Fibroblast of skin of left biceps (primary cell): ENCODE results near the gene ASTN1.

Experiments
- DNase-seq, 2 experiments: peaks; one replicate each; pipeline ENCODE4 v3.0.0-alpha.2; 2013; ENCODE audit warnings: low read depth in 2 of 2

Gene ASTN1

DNA sequence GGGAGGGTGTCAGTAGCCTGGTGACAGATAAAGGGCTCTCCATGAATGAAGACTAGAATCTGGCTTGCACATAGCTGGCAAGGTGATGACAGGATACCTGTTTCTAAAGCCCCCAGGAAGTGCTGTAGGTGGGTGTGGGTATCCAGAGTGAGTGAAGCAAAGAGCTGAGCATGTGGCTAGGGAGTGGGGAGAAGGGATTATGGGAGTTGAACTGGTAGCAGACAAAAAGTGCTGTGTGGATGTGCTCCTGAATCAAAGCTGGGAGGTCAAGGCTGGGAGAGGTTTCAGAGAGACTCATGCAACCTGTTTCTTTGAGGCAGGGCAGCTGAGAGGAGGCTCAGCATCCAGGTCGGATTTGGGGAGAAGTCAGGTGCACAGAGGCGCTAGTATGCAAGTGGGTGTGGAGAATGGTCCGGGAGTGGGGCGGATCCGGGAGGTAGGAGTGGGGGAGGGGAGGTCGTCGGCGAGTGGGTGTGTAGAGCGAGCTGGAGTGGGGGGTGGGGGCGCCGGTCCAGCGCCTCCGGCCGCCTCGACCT is 600 bp downstream of the ASTN1 start:
- no peak for DNase-seq

DNA sequence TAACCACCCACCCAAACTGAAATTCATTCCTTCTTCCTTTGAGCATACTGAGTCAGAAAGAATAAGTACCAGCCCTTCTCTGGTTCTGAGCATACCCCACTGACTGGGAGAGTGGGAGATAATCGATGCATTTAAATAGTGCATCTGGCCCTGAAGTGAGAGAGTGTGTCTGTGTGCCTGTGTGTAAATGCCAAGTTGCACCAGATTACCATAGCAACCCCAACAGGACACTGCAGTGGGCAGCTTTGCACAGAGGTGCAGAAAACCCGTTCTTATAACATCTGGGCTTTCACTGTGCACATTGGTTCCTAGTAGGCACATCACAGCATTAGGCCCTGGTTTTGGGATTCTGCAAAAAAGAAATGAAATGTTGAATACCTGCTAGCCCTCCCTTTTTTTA is 2.3 kb downstream of the ASTN1 start:
- no peak for DNase-seq

- no peak for DNase-seq
Observed at GRCh38 chr1:177146499-177146898, 18.0 kb downstream of the ASTN1 start.

GRCh38 chr1:177145106-177146070 is 19.1 kb downstream of the ASTN1 start:
- no peak for DNase-seq

GRCh38 chr1:177142791-177143271 is 21.7 kb downstream of the ASTN1 start:
- no peak for DNase-seq

- DNase-seq = no peak
Observed at GRCh38 chr1:177142010-177142409, 22.5 kb downstream of the ASTN1 start.

GRCh38 chr1:177138347-177138746 is 26.2 kb downstream of the ASTN1 start:
- no peak for DNase-seq

GRCh38 chr1:177137814-177138213 is 26.7 kb downstream of the ASTN1 start:
- no peak for DNase-seq

DNA sequence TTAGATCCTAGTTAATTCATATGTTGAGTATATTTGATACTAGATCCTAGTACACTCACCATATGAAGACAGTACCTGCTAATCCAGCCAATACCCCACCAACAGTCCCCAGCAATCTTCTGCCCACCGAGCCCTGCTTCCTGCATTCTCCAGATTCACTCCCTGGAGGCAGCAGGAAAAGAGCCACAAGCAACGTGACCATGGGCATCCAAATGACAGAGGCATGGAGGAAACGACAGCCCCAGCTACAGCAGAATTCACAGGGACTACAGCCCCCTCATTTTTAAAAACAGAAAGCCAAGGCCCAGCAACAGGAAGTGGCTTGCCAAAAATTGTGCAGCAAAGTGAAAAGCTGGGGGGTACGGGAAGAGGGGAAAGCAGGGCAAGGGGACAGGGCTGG is 29.3 kb downstream of the ASTN1 start:
- DNase-seq = no peak

- no peak for DNase-seq
Observed at GRCh38 chr1:177133977-177134538, 30.5 kb downstream of the ASTN1 start.

- DNase-seq = no peak
Observed at GRCh38 chr1:177132141-177132540, 32.4 kb downstream of the ASTN1 start.

- no peak for DNase-seq
Observed at GRCh38 chr1:177131723-177132122, 32.8 kb downstream of the ASTN1 start.

- DNase-seq = no peak
Observed at GRCh38 chr1:177130451-177130945, 34.0 kb downstream of the ASTN1 start.

GRCh38 chr1:177128665-177129281 is 35.7 kb downstream of the ASTN1 start:
- DNase-seq = no peak

DNA sequence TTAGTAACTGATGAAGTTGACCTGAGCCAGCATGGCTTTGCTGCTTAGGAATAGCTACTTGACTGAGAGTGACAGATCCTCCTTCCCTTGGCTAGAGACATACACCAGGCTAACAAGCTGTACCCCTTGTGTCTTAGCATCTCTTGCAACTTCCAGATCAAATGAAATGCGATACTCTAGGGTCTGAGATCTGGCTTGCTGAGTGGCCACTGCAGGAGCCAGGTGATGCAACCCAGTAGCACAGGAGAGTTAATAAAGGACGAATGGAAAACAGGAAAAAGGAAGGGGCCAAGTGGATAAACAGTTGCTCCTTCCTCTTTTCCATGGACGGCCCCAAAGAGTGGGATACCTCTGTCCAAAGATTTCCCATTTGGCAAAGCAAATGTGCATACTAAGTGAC is 38.2 kb downstream of the ASTN1 start:
- no peak for DNase-seq

GRCh38 chr1:177124577-177125278 is 39.8 kb downstream of the ASTN1 start:
- DNase-seq = no peak

DNA sequence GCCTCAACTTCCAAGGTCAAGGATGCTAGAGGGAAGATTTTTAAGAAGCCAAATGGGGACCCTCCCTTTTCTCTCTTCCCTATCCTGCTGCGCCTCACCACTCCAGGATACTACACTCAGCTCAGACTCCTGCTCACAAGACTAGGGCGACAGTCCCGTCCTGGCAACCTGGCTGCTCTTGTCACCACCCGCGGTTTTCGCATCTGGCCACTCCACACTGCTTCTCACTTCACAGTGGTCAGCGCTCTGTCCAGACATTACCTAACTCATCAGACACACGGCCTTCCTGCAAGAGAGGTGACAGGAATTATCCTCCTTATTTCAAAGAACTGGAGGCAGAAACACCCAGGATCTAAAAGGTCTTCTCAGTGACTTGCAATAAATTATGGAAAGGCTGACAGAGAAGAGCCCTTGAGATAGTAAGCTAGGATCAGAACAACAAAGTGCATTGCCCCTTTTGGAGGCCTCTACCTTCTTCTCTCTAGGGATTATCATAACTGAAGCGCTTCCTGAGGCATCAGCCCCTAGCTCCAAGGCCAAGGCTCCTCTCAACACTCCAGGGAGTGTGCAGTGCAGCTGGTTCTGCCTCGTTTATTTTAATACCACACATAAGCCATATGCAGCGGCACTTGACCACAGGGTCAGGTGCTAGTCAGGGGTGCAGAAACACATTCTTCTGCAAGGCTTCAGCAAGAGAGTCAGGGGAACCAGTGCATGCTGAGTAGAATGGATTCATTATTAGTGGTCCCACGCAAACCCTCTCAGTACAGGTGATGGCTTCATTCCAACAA is 41.9 kb downstream of the ASTN1 start:
- DNase-seq = no peak

- no peak for DNase-seq
Observed at GRCh38 chr1:177119311-177119710, 45.2 kb downstream of the ASTN1 start.

- no peak for DNase-seq
Observed at GRCh38 chr1:177118901-177119300, 45.6 kb downstream of the ASTN1 start.

DNA sequence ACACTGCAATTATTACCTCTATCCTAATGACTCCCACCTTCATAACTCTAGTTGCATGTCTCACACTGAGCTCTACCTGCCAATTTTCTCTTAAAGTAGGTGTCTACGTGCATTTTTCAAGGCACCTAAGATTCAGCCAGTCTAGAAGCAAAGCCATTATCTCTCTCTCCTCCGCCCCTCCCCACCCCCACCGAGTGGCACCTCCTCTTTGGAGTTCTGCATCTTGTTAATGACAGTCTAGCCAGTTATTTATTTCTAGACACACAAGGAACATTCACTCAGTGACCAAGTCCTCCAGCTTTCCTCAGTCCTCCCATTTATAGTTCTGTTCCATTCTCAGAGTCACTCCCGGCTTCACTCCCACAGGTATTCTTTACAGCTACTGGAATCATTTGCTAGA is 47.6 kb downstream of the ASTN1 start:
- DNase-seq = no peak
